ENCODE results near the gene CHD9.
"Not testable (repeated sequence)": the region's sequence is repeated elsewhere in the genome, so short reads cannot be mapped to it uniquely, and the experiment has no call there.

CHD9 gene, protein sequence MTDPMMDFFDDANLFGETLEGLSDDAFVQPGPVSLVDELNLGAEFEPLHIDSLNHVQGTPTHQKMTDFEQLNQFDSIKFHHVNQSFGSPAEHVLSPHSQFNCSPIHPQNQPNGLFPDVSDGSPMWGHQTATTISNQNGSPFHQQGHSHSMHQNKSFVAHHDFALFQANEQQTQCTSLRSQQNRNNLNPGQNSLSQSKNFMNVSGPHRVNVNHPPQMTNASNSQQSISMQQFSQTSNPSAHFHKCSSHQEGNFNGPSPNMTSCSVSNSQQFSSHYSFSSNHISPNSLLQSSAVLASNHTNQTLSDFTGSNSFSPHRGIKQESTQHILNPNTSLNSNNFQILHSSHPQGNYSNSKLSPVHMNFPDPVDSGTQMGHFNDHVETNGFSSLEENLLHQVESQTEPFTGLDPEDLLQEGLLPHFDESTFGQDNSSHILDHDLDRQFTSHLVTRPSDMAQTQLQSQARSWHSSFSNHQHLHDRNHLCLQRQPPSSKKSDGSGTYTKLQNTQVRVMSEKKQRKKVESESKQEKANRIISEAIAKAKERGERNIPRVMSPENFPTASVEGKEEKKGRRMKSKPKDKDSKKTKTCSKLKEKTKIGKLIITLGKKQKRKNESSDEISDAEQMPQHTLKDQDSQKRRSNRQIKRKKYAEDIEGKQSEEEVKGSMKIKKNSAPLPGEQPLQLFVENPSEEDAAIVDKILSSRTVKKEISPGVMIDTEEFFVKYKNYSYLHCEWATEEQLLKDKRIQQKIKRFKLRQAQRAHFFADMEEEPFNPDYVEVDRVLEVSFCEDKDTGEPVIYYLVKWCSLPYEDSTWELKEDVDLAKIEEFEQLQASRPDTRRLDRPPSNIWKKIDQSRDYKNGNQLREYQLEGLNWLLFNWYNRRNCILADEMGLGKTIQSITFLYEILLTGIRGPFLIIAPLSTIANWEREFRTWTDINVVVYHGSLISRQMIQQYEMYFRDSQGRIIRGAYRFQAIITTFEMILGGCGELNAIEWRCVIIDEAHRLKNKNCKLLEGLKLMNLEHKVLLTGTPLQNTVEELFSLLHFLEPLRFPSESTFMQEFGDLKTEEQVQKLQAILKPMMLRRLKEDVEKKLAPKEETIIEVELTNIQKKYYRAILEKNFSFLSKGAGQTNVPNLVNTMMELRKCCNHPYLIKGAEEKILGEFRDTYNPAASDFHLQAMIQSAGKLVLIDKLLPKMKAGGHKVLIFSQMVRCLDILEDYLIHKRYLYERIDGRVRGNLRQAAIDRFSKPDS (N-terminal part only)

GRCh38 chr16:53054670-53055485 is at the start of gene CHD9:
TSS of gene CHD9 (plus strand) at chr16:53054991. CDS start at chr16:53156090, 101,099 bp downstream.
- DNase-seq (ENCODE audit: low read depth in 2 of 2) = peak; percentile 62 to 70

GRCh38 chr16:53007095-53007494 is 47.7 kb upstream of the CHD9 start:
- DNase-seq (ENCODE audit: low read depth in 2 of 2) = no peak

- DNase-seq (ENCODE audit: low read depth in 2 of 2) = no peak
Measured at GRCh38 chr16:53014287-53014686, 40.5 kb upstream of the CHD9 start.

GRCh38 chr16:53018834-53019416 is 35.9 kb upstream of the CHD9 start:
- no peak for DNase-seq (ENCODE audit: low read depth in 2 of 2)

GRCh38 chr16:53022374-53022773 is 32.4 kb upstream of the CHD9 start:
- DNase-seq (ENCODE audit: low read depth in 2 of 2) = no peak

DNA sequence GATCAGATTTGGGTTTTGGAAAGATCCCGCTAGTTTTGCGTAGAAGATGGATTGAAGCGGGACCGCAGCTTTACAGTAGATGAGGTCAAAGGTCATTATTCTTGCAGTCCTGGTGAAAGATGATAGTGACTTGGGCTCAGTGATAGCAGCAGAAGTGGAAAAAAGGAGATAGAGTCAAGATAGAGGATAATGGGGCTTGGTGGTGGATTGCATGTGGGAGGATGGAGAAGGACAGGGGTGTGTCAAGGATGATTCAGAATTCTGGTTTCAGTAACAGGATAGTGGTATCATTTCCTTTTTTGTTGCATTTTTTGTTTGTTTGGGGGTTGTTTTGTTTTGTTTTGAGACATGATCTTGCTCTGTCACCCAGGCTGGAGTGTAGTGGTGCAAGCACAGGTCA is 30.7 kb upstream of the CHD9 start:
- DNase-seq (ENCODE audit: low read depth in 2 of 2) = no peak

GRCh38 chr16:53029971-53030370 is 24.8 kb upstream of the CHD9 start:
- no peak for DNase-seq (ENCODE audit: low read depth in 2 of 2)

DNA sequence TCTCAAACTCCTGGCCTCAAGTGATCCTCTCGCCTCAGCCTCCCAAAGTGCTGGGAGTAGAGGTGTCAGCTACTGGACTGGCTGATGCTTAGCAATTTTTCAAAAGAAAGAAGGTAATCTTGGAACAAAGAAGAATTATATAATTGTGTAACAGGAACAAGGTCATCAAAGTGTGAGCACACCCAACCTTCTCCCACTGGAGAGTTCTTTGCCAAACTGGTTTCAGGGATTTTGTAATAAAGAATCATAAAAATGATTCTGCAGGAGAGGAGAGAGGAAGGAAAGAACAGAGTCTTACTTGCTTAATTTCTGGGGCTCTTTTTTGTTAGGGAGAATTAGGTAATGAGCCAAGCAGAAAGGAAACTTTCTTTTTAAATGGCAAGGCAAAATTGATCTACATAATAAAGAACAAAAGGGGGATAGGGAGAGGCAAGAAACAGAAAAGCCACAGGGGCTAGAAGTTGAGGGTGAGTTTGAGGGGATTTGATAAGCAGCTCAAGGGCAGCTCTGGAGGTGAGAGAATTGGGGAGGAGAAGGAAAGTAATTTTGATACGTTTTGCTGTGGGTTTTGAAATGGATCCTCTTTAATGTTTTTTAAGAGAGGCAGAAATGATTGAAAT is 23.4 kb upstream of the CHD9 start:
- DNase-seq (ENCODE audit: low read depth in 2 of 2) = no peak

- DNase-seq (ENCODE audit: low read depth in 2 of 2) = no peak
Measured at GRCh38 chr16:53034306-53034705, 20.5 kb upstream of the CHD9 start.

- no peak for DNase-seq (ENCODE audit: low read depth in 2 of 2)
Measured at GRCh38 chr16:53035176-53035942, 19.4 kb upstream of the CHD9 start.

GRCh38 chr16:53036066-53036465 is 18.7 kb upstream of the CHD9 start:
- DNase-seq (ENCODE audit: low read depth in 2 of 2) = no peak

- not testable (repeated sequence) for DNase-seq (ENCODE audit: low read depth in 2 of 2)
Measured at GRCh38 chr16:53036711-53037110, 18.1 kb upstream of the CHD9 start.

GRCh38 chr16:53040788-53041187 is 14.0 kb upstream of the CHD9 start:
- DNase-seq (ENCODE audit: low read depth in 2 of 2) = no peak

GRCh38 chr16:53041320-53042051 is 13.3 kb upstream of the CHD9 start:
- no peak for DNase-seq (ENCODE audit: low read depth in 2 of 2)

DNA sequence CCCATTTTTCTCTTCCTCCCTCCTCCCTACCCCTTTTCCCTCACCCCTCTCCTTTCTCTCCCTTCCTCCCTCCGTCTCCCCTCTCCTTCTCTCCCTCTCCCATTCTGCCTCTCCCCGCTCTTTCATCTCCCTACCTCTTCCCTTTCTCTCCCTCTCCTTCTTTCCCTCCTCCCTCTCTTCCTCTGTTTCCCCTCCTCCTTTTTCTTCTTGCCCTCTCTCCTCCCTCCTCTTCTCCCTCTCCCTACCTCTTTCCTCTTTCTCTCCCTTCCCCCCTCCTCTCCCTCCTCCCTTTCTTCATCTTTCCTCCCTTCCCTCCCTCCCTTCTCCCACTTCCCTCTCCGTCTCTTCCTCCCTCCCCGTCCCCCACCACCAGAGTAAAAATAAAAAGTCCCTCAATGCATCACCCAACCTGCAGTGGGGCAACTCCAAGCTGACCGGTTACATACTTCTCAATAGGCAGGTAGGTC is 12.5 kb upstream of the CHD9 start:
- no peak for DNase-seq (ENCODE audit: low read depth in 2 of 2)

GRCh38 chr16:53043428-53043831 is 11.4 kb upstream of the CHD9 start:
- no peak for DNase-seq (ENCODE audit: low read depth in 2 of 2)

DNA sequence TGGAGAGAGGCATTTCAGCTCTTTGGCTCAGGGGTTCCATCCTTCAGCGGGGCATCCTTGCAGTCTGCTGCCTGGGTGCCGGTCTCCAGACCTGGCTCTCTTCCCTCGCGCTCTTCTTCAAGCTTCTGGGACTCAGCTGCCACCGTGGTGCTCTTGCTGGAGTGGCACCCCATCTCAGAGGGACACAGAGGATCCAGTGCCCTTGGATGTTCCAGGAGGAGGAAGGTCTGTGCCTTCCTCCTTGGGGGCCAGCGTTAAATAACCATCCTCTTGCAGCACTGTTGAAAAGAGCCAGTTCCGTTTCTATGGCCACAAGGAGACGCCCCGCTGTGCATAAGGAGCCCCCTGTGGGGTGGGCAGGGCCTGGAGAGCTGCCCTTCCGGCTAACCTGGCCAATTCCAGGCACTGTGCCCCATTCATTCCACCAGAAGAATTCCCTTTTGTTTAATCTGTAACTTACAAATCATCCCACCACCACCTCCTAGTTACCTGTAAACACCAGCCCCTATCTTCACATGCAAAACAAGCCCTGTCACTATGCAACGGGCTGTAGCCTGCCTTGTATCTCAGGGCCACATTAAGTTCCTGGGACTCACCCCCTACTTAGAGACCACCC is 10.7 kb upstream of the CHD9 start:
- DNase-seq (ENCODE audit: low read depth in 2 of 2) = no peak

Data from stimulated activated CD4-positive, alpha-beta T cell treated with anti-CD3 and anti-CD28 coated beads, Interleukin-1b, Interleukin-23, amount 100 ng/mL, for 4 hours (primary cell).